Measurements from ENCODE around the gene SCNM1.

Gene SCNM1, protein sequence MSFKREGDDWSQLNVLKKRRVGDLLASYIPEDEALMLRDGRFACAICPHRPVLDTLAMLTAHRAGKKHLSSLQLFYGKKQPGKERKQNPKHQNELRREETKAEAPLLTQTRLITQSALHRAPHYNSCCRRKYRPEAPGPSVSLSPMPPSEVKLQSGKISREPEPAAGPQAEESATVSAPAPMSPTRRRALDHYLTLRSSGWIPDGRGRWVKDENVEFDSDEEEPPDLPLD

DNA sequence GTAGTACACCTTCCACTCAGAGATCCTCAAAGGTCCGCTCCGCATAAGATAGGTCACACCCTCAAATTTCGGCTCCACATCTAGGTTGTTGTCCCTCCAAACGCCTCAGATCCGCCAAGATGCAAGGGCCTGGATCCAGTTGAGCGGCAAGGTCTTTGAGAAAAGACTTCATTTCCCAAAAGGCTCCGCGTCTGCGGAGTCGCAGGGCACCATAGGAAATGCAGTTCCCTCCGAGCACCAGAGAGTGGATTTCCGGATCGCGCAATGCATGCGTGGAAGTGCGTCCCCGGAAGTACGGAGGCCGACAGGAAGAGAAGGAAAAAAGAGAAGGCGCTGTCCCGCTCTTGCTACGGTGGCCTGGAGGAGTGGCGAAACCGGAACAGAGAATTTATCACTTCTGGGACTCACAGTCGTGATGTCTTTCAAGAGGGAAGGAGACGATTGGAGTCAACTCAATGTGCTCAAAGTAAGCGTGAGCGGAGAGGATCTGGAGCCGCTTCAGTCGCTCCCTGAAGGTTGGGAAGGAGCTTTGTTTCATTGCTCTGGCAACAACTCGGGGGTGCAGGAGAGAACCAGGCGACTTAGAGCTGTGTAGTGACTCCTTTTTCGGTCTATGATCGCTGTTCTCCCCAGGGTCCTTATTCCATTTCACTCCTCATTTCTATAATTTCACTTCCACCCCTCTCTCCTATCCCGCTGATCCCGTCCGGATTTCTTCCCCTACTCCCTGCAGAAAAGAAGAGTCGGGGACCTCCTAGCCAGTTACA, at the start of gene SCNM1, which contains the start of gene LYSMD1:
TSS of gene SCNM1 (plus strand) at position 407 of the 767 bp plus-strand sequence. CDS start at position 416, 9 bp downstream.
TSS of gene LYSMD1 (minus strand) at position 165 of the 767 bp plus-strand sequence. CDS start 644 bp downstream, outside the sequence.
- H3K9me3 Mint-ChIP-seq = no peaks in the 10 kb centered on the region
- peak within 1 kb of the TSS; percentile 98 for H3K4me3 Mint-ChIP-seq
- H3K36me3 Mint-ChIP-seq = peaks cover 14% of the 10 kb centered on the region
- H3K27ac Mint-ChIP-seq = peak within 1 kb of the TSS; percentile 99
- peaks cover 2% of the 10 kb centered on the region for H3K27me3 Mint-ChIP-seq
- H3K4me1 Mint-ChIP-seq = peaks cover 59% of the 10 kb centered on the region

DNA sequence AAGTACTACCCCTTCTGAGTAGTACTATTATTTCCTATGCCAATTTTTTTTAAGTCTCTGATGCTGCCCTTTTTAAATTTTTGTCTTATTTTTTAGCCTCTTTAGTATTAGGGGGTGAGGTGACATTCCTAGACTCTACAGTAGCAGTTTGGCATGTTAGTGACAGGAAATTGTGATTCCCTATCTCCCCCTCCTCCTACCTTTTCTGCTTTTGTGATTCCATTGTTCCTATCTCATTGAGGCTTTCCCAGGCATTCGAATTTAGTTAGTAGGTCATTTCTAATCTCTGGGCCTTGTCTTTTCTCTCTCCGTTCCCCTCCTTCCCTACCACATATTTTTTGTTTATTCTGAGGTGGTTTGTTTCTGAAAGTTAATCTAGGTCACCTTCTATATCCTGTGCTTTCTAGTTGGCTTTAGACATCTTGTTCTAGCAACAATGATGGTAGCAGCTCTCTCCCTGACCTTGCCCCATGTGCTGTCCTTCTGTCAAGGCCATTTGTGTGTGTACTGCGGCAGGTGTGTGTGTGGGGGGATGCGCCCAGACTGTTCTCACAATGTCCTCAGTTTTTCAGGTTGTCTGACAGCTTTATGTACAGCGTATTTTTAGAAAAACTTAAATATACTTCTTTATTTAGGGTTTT, 41.1 kb upstream of the SCNM1 start:
- no peak overlapping the region for H3K27ac Mint-ChIP-seq
- no peaks in the 10 kb centered on the region for H3K27me3 Mint-ChIP-seq
- H3K4me3 Mint-ChIP-seq = no peak overlapping the region
- no peaks in the 10 kb centered on the region for H3K4me1 Mint-ChIP-seq
- no peaks in the 10 kb centered on the region for H3K9me3 Mint-ChIP-seq
- H3K36me3 Mint-ChIP-seq = peaks cover 2% of the 10 kb centered on the region

DNA sequence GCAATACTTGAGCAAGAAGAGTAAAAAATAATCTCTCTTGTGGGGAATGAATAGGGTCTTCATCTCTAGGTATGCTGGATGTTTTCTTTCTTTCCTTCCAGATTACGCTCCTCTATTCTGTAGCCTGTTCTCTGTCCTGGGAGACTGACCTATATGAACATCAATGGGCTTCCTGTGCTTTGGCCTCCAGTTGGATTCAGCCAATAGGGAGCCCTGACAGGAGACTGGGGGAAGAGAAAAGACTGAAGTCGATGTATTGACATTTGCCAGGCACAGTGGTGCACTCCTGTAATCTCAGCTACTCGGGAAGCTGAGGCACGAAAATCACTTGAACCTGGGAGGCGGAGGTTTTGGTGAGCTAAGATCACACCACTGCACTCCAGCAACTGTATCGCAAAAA, 37.1 kb upstream of the SCNM1 start:
- peaks cover 8% of the 10 kb centered on the region for H3K4me1 Mint-ChIP-seq
- no peak overlapping the region for H3K4me3 Mint-ChIP-seq
- no peaks in the 10 kb centered on the region for H3K27me3 Mint-ChIP-seq
- H3K9me3 Mint-ChIP-seq = no peaks in the 10 kb centered on the region
- no peaks in the 10 kb centered on the region for H3K36me3 Mint-ChIP-seq
- no peak overlapping the region for H3K27ac Mint-ChIP-seq

DNA sequence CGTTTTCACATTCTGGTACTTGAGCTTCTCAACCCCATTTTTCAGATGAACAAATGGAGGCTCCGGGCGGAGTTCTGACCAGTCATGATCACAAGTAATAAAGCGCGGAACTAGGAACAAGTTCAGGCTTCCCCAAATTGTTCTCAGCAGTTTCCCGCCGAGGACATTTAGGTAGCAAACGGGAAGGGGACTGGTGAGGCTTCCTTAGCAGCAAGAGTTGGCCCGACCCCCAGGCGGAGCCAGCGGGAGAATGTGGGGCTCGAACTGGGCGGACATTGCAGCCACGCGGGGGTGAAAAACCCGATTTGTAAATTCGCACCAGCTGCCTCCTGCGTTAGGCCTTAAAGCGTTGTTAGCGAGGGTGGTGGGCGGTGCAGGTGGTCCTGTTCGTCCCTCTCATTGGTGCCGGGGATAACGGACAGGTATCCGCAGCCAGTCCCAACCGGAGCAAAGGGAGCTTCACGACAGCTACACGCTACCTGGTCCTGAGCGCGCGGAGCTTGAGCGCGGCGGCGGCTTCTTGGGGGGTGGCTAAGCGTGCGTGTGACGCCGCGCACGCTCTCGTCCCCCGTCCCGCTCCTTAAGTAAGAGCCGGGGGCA, 34.9 kb upstream of the SCNM1 start:
- Mint-ChIP-seq H3K27ac (peak overlapping the region; percentile 83), H3K4me3 (peak overlapping the region; percentile 85), H3K36me3 (no peaks in the 10 kb centered on the region), H3K9me3 (no peaks in the 10 kb centered on the region), H3K4me1 (peaks cover 8% of the 10 kb centered on the region), H3K27me3 (no peaks in the 10 kb centered on the region)

DNA sequence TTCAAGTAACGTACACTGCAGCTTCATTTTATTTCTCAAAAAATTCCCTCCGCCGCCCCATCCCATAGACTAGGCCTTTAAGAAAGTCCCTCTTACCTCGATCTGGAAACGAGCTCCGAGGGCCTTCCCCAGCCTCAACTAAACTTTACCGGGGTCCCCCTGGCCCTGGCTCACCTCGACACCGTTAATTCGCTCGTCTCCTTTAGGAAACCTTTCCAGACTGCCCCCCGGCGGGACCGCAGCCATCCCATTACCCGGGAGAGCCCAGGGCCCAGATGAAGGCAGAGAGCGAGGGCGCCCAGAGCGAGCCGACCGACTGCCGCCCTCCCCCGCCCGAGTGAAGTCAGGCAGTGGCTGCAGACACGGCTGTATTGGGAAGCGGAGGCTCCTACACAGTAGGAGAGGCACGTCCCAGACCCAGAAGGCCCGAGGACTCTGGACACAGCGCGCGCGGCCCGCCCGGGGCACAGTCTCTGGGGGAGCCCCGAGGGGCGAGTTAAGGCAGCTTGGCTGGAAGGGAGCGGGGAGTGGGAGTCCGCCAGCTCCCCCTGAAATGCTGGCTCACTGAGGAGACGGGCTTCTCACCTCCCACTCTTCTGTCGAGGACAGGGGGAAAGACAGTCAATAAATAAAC, 34.1 kb upstream of the SCNM1 start:
- H3K4me3 Mint-ChIP-seq = peak overlapping the region; percentile 85
- H3K27me3 Mint-ChIP-seq = no peaks in the 10 kb centered on the region
- peaks cover 1% of the 10 kb centered on the region for H3K36me3 Mint-ChIP-seq
- no peak overlapping the region for H3K27ac Mint-ChIP-seq
- no peaks in the 10 kb centered on the region for H3K9me3 Mint-ChIP-seq
- peaks cover 8% of the 10 kb centered on the region for H3K4me1 Mint-ChIP-seq

DNA sequence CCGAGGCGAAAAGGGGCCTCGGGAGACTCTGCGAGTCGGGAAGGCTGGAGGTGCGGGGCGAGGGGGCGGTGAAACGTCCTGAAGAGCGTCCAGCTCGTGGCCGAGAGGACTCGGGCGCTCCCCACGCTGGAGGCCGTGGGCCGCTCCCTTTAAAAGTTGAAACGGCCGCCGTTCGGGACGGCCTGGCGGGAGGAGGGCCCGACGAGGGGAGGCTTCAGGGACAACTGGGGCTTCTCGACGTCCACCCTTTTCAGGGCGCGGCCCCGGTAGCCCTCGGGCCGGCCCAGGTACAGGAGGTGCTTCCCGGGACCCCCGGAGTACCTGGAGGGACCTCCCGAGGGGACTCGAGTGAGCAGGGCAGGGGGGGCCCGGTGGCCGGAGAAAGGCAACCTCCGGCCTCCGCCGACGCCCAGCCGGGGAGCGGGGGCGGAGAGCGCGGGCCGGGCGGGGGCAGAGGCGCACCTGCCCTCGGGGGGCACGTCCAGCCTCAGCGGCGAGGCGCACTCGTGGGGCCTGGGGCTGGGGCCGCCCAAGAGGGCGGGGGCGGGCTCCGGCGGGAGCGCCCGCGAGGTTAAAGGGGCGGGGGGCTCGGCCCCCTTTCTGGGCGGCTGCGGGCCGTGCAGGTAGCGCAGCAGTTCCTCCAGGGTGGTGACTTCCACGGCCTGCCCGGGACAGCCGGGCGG, 33.5 kb upstream of the SCNM1 start:
- Mint-ChIP-seq H3K36me3 (peaks cover 1% of the 10 kb centered on the region), H3K4me1 (peaks cover 8% of the 10 kb centered on the region), H3K4me3 (no peak overlapping the region), H3K27ac (no peak overlapping the region), H3K9me3 (no peaks in the 10 kb centered on the region), H3K27me3 (no peaks in the 10 kb centered on the region)

DNA sequence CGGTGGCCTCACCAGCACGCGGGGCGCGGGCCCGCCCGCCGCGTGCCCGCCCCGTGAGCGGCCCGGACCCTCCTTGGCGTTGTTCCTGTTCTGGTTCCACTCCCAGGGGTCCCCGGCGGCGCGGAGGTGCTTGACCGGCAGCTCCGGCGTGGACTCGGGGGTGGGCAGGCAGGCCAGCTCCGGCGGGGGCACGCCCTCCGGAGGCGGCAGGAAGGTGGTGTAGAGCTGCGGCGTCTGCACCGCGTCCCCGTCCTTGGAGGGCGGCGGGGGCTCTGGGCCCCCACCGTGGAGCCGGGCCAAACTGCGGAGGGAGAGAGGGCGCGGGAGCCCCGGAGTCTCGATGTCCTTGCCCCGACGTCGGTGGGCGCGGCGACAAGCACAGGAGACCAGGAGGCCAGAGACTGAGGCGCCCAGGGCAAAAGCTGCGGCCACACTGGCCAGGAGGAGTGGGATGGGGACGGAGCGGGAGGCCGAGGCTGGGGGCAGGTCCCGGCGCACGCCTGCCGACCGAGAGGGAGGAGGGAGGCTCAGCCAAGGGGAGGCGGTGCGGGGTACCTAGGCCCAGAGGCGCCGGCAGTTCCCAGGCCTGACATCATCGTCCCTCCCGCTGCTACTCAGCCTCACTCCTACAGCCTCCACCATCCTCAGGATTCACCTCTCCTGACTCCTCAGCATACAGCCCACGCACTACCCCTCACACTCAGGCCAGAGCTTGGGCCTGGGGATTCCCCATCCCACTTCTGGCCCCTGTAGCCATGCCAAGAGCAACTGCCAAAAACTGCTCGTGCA, 32.7 kb upstream of the SCNM1 start:
- Mint-ChIP-seq H3K36me3 (peaks cover 1% of the 10 kb centered on the region), H3K27me3 (no peaks in the 10 kb centered on the region), H3K27ac (no peak overlapping the region), H3K4me1 (peaks cover 8% of the 10 kb centered on the region), H3K9me3 (no peaks in the 10 kb centered on the region), H3K4me3 (no peak overlapping the region)

DNA sequence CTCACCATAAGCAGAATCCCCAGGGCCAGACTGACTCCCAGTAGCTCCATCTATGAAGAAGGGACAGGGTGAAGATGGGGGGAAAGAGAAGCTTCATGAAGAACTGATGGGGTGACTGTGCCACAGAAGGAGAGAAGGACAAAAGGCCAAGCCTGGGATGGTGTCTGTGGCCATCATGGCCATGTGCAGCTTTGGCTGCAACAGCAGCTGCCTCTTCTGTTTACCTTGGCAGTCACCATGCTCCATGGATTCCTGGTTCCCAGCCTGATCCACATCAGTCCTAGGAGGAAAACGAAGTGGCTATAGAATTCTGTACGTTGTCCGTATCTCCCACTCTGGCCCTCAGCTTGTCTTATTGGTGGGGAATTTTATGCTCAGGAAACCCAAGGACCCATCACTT, 31.5 kb upstream of the SCNM1 start:
- Mint-ChIP-seq H3K36me3 (peaks cover 1% of the 10 kb centered on the region), H3K4me1 (peaks cover 8% of the 10 kb centered on the region), H3K4me3 (no peak overlapping the region), H3K9me3 (no peaks in the 10 kb centered on the region), H3K27me3 (no peaks in the 10 kb centered on the region), H3K27ac (peak overlapping the region; percentile 32)

DNA sequence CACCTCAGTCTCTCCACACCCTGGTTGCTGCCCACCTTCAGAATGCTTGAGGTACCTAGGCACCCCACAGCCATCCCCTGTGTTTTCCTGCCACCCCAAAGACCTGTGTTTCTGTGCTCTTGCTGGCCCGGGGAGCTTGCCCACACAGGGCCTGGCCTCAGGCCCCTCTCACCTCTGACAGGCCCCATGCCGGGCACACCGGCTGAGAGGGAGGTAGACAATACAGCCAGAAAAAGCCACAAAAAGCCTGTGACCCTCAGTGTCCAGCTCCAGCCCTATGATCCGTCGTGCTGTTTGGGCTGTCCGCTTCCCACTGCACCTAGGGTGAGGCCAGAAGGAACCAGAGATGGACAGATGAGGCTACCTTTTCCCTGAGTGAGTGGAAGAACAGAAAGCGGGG, 31.0 kb upstream of the SCNM1 start:
- H3K27me3 Mint-ChIP-seq = no peaks in the 10 kb centered on the region
- H3K4me1 Mint-ChIP-seq = peaks cover 8% of the 10 kb centered on the region
- H3K9me3 Mint-ChIP-seq = no peaks in the 10 kb centered on the region
- H3K4me3 Mint-ChIP-seq = no peak overlapping the region
- H3K27ac Mint-ChIP-seq = no peak overlapping the region
- peaks cover 1% of the 10 kb centered on the region for H3K36me3 Mint-ChIP-seq

DNA sequence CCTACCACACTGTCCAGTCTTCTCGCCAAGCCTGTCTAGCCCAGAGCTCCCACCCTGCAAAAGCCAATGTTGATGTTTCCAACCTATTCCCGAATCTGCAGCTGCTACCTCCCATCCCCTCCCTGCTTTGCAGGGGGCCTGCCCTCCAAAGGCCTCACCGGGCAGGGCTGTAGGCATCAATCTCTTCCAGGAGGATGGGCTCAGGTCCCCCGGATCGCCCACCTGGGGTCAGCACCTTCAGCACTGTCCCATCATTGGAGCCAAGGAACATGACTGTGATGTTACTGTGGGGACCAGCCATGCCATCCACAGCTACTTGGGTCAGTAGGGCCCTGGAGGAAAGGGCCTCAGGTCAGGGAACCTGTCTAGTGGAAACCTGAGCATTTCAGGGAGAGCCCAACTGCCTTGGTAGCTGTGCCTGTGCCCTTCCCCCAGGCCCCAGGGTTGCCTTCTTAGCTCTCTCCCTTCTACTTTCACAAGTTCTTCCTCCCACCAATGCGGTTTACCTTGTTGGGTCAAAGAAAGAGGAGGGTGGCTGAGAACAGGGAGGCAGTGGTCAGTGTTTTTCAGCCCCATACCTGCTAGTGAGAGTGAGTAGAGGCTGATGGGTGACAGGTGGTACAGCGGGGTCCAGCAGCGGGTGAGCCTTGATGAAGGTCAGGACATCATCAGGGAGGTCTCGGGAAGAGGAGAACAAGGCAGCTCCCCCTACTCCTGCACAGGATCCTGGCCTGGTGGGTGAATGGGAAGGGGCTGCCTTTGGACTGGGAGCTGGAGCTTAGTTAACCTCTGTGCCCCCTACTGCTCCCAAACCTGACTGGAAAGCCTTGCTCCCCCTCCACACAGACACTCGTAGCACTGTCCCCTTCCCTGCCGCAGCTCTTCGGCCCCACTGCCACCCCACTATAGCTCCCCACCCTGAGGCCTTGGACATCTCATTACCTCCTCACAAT, 30.2 kb upstream of the SCNM1 start:
- Mint-ChIP-seq H3K4me3 (no peak overlapping the region), H3K4me1 (peaks cover 5% of the 10 kb centered on the region), H3K27me3 (no peaks in the 10 kb centered on the region), H3K9me3 (no peaks in the 10 kb centered on the region), H3K36me3 (peaks cover 1% of the 10 kb centered on the region), H3K27ac (no peak overlapping the region)

DNA sequence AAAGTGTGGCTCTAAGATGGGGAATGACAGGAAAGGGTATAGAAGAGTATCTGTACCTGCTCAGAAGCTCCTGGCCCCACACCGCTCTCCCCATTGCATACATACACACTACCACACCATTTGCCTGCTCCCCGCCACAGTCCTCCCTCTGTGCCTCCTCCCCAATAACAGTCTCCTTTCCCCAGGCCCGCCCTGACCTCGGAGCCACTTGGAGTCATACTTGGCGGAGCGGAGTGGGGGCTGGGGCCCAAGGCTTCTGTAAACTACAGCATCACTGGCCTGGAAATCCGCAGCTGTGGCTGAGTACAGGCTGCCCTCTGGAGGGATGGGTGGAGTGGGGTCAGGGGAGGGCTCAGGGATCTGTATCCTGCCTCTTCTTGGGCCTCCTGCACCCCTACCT, 28.2 kb upstream of the SCNM1 start:
- Mint-ChIP-seq H3K27ac (no peak overlapping the region), H3K9me3 (no peaks in the 10 kb centered on the region), H3K27me3 (no peaks in the 10 kb centered on the region), H3K36me3 (peaks cover 1% of the 10 kb centered on the region), H3K4me1 (no peaks in the 10 kb centered on the region), H3K4me3 (no peak overlapping the region)

DNA sequence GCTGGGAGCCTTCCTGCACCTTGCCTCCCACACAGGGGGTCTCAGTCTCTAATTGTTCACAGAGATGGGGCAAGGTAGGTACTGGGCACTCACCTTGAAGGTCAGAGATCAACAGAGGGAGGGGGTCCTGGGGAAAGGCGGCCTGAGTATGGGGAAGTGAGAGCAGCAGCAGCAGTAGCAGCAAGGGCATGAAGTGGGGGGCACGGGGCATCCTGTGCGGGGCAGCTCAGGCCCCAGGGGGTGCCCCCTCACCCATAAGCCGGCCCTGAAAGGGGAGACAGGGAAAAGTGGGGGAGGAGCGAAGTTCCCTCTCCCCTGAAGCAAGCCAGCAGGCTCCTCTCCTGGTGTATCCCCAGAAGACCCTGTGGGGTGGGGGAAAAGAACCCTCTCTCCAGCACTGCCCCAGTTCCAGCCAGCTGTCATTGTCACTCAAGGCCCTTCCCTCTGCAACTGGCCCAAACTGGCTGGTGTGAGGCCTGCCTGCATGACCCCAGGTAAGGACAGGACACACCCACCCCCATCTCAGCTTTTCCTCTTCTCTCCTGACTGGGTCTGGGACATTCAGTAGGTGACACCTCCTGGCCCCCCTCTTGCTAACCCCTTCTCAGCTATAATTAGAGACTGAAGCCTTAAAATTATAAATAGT, 23.4 kb upstream of the SCNM1 start:
- no peaks in the 10 kb centered on the region for H3K36me3 Mint-ChIP-seq
- H3K9me3 Mint-ChIP-seq = no peaks in the 10 kb centered on the region
- H3K4me1 Mint-ChIP-seq = peaks cover 17% of the 10 kb centered on the region
- no peaks in the 10 kb centered on the region for H3K27me3 Mint-ChIP-seq
- no peak overlapping the region for H3K4me3 Mint-ChIP-seq
- H3K27ac Mint-ChIP-seq = no peak overlapping the region

DNA sequence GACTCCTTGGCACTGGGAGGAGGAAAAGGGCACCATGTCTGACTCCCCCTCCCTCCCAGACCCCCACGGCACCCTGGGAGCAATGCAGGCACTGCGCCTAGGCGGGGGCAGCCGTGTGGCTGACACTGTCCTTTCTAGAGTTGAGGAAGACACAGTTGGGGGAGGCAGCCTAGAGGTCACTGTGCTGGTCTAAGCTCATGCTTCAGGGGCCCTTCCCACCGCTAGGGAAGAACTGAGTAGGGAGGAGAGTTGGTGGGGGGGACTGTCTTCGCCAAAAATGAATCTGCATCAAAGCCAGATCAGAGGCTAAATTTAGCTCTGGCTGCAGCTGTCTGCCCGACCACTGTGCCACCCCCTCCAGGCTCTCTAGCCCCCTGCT, 22.9 kb upstream of the SCNM1 start:
- Mint-ChIP-seq H3K27ac (no peak overlapping the region), H3K27me3 (no peaks in the 10 kb centered on the region), H3K4me1 (peaks cover 17% of the 10 kb centered on the region), H3K9me3 (no peaks in the 10 kb centered on the region), H3K4me3 (no peak overlapping the region), H3K36me3 (no peaks in the 10 kb centered on the region)

Data from activated naive CD4-positive, alpha-beta T cell treated with anti-CD3 and anti-CD28 coated beads, Interleukin-2, amount 50 U/mL, for 24 hours (primary cell).